GM19240 (cell line): Measurements from ENCODE around the gene CTSO.
"Not testable (repeated sequence)": the region's sequence is repeated elsewhere in the genome, so short reads cannot be mapped to it uniquely, and the experiment has no call there.

Source experiments
- DNase-seq: peaks from one replicate; pipeline ENCODE4 v3.0.0; 2011; ENCODE audit warnings: low spot score; ENCODE audit not compliant: insufficient read length

CTSO gene

DNA sequence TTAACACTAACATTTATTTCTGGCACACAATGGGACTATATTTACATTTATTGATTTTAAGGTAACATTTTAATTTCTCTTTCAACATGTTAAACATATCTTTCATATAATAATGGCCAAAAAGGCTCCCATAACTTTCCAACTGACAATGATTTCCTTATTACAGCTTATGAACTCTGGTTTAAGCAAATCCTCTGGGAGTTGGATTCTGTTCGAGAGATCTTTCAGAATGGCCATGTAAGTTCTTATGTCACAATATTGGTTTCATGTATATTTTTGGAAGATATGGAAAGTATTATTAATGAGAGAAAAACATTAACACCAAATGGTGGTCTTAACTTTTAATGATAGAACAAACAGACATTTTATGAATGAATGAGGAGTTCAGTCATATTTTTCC is 46.1 kb downstream of the CTSO start:
- DNase-seq, result no peak

DNA sequence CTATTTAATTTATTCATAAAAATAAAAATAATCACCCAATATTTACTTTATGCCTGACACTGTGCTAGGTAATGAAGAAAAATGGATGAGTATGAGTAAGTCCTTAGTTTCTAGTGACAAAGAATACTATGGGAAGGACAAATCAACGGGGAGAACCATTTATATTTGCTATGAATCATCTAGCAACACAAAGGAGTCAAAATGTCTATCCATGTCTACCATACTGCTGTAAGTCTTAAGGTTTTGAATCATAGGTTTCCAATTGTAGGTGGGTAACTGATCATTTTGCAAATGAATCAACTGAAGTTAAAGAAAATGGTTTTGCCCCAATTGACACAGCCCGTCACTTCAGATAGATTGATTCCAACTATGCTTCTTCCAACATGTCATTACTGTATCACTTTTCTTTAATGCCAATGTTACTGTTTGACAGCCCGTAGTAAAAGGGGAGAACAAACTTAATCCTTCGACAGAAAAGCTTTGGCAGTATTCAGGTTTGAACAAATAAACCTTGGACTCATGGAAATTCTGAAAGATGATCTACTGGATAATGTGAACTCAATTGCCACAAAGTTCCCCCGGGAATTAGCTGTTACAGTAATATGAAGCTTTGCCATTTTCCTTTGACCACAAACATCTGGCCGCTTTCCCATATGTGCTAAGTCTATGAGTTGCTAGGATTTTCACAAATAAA is 47.0 kb downstream of the CTSO start:
- no peak for DNase-seq

DNA sequence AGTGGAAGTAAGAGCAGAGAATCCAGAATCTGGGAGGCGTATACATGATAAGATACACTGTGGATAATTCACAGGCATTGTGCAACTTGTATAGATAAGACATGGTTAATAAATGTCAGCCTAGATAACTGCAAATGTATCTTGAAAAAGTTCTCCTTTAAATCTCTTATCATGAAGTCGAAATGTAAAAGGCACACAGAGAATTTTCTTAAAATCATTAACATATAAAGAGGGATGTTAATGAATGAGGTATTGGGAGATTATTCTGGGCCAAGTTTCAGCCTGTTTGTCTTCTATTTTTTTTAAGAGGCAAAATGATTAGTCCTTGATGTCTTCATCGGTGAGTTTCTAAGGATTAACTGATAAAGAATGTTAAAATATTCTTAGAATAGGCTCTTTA is 49.3 kb downstream of the CTSO start:
- no peak for DNase-seq

DNA sequence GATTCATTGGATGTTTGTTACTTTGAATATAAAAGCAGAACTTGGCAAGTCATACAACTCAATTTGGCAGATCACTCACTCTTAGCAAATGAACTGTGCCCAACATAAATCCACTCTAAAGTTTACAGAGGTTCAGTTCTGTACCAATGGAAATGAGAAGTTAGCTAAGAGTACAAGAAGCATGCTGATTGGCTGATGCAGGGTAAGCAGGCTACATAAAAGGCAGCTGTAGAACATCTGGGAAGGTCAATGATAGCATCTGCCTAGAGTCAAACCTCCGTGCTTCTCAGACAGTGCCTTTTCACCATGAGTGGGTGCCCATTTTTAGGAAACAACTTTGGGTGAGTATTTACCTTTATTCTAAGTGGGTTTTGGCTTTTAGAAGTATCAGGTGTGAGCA is 50.2 kb downstream of the CTSO start, which contains the start of gene TDO2:
Gene TDO2 (plus strand): TSS at position 244 of the 400 bp plus-strand sequence. CDS start 63 bp downstream, at position 307.
- DNase-seq, result no peak

DNA sequence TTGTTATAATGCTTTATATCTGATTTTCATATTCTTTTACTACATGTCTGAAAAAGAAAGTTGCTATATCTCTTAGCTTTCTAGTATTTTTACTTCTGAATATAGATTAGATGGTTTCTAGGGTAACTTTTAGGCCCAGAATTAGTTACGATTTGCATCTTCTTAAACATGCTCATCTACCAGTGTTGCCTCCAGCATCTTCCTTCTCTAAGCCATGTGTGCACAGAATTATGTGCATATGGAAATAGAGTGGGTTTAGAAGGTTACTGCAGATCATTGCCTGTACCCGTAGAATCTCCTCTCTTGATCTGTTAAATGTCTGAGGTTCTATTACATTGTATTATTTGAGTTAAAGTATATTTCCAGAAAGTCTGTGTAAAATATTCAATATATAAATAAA is 52.7 kb downstream of the CTSO start:
- no peak for DNase-seq

DNA sequence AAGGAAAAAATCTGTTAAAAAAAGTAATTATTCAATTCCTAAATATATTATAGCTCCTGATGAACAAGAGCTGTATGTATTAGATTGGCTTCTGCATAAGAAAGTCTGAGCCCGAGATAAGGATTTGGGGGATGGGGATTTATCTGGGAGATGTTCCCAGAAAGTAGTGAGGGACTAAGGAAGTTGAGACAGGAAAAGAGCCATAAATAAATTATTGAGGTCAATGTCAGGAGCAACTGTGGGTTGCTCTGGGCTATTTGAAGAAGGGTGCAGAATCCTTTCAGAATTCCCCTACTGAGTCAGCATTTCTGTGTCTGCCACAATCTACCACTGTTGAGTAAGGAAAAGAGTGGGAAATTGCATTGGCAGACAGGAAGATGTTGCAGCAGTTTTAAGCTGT is 53.3 kb downstream of the CTSO start:
- no peak for DNase-seq

DNA sequence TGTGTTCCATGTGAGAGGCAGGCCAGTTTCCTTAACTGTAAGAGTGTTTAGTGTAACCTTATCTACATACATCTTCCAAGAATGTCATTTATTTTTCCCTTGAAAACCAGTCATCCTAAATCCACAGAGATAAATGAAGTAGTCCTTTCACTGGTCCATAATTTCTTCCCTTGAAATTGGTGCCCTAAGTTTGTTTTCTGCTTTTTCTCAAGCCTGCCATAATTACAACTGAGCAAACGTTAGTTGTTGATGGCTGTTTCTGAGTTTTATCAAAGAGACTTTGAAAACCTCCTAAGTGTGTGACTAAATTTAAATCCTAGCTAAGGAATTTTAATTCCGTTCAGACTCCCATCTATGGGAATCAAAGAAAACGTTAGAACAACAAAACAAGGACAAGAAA is 53.8 kb downstream of the CTSO start:
- DNase-seq, result no peak

DNA sequence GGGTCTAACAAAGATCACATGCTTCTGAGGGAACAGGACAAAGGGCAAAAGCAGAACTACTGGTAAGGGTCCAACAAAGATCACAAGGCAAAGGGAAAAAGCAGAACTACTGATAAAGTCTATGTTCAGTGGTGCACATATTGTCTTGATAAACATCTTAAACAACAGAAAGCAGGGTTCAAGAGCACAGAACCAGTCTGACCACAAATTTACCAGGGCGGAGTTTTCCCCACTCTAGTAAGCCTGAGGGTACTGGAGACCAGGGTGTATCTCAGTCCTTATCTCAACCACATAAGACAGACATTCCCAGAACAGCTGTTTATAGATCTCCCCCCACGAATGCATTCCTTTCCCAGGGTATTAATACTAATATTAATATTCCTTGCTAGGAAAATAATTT is 55.3 kb downstream of the CTSO start:
- DNase-seq, result not testable (repeated sequence)

DNA sequence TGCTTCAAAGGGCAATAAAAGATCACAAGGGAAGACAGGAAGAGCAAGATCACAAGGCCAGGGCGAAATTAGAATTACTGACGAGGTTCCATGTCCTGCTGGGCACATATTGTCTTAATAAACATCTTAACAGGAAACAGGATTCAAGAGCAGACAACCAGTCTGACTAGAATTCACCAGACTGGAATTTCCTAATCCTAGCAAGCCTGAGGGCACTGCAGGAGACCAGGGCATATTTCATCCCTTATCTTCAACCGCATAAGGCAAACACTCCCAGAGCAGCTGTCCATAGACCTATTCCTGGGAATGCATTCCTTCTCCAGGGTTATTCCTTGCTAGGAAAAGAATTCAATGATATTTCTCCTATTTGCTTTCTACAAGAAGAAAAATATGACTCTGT is 62.6 kb downstream of the CTSO start:
- DNase-seq, result no peak

DNA sequence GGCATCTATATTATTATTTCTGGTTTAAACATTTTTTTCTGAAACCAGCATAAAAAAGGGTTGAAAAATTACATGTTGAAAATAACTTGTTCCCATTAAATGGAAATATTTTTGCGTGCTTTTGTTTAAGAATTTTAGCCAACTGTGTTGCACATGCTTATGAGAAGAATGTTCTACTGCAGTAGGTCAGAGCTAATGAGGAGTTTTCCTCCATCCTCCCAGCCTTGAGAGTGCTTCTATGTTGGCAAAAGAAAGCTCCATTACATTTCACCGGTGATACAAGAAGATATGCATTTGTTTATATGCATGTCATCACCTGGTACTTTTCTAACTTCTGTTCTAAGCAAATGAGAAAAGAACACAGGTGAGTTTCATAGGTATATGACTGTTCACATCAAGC is 63.7 kb downstream of the CTSO start:
- no peak for DNase-seq

DNA sequence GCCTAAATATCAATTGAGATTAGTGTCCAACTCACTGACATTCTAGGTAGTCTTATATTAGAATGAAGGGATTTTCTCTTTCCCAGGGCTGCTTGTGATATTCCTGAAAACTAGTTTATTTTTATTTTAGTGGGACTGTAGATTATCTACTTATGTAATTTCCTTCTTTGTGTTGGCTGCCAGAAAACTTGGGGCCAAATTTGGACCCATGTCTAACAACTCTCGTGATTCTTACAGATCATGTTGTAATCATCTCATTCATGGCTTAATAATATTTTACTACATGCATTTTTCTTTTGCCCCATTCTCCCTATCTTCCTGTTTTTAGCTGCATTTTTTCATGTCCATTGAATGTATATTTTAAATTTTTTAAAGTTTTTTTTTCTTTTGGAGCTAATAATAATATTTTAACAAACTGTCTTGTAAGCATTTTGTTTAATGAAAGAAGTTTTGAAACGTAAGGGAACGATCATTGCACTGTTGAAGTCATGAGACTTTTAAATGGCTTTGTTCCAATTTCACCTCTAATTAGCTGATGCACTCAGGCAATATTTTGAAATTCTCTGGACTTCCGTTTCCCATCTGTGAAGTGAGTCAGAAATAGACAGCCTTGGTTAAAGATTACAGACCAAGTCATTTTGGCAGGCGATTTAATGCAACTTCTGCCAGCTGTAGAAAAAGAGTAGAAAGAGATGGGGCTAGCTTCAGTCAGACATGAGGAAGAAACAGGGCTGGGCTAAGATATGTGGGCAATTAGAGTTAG is 64.5 kb downstream of the CTSO start:
- DNase-seq, result no peak

DNA sequence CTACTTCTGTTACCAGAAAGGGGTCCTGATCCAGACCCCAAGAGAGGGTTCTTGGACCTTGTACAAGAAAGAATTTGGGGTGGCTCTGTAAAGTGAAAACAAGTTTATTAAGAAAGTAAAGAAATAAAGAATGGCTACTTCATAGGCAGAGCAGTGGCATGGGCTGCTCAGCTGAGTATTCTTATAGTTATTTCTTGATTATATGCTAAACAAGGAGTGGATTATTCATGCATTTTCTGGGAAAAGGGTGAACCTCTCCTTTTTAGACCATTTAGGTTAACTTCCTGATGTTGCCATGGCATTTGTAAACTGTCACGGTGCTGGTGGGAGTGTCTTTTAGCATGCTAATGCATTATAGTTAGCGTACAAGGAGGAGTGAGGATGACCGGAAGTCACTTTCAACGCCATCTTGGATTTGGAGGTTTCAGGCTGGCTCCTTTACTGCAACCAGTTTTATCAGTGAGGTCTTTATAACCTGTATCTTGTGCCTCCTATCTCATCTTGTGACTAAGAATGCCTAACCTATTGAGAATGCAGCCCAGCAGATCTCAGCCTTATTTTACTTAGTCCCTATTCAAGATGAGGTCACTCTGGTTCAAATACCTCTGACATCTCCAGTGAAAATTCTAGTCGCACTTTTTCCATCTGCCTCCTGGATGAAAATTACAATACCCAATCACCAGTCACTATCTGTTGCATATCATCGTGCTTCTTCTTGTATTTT is 65.7 kb downstream of the CTSO start:
- DNase-seq, result no peak

DNA sequence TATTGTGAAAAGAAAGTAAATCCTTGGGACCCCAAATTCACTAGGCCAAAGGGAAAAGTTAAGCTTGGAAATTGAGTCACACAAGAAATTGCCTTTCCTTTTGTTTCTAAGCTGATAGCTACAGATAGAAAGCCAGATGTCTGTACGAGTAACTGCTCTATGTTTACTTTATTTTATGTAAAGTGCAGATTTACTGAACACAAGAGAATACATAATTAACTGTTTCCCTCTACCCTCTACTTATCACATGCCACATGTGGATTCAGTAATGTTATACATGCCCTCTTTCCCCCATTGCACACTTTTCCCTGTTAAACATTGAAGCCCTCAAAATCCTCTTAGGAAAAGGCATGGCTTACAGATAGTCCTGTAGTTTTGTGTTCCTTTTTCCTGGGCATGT is 66.6 kb downstream of the CTSO start:
- DNase-seq, result no peak

DNA sequence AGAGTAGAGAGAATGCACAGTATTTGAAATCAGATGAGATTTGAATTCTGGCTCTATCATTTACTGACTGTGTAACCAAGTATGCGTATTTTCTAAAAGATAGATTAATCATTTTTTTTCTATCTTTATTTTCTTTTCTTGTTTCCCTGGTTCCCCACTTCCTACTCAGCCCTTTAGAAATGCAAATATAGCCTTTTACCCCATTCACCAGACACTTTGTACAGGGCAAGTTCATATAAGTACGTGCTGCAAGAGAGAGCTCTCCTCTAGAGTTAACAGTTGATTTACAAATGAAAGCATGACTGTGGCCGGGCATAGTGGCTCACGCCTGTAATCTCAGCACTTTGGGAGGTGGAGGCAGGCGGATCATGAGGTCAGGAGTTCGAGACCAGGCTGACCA is 68.0 kb downstream of the CTSO start:
- DNase-seq, result no peak

DNA sequence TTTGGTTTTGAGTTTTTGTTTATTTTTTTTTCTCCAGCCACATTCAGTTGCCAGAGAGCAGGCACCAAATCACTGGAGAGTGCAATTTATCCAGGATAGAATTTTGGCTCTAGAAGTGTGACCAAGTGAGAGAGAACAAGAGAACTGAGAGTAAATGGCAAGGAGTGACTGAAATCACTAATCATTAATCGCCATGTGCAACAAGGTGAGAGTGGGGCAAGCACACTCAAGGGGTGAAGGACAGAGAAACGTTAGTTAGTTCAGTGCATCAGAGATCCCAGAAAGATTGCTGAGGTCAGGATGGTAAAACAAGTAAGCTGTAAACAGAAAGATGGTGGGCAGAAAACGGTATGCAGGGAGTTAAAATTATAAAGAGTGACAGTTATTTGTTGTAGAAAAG is 69.8 kb downstream of the CTSO start:
- no peak for DNase-seq

DNA sequence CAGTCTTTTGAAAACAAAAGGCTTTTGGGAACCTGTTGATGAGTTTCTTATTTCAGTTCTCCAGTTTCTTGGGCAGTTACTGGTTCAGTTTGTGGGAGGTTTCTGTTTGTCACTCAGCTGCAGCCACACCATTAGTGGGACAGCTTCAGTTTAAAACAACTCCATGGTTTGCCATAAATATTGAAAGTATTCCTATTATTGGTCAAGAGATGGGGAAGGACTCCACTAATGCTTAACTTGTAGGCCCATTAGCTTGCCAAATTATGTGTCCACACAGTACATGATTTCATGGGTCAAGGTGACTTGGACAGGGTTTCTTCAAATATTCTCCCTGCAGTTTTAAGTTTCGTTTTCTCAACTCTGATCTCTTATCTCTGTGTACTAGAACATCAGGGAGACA is 72.1 kb downstream of the CTSO start:
- no peak for DNase-seq

DNA sequence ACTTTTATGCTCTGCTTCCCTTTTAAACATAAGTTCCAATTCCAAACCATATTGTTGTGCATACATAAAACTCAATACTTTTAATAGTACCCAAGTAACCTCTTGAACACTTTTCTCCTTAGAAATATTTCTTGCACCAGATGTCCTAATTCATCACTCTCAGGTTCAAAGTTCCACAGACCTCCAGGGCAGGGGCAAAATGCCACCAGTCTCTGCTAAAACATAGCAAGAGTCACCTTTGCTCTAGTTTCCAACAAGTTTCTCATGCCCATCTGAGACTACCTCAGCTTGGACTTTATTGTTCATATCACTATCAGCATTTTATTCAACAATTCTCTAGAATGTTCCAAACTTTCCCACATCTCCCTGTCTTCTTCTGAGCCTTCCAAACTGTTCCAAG is 73.9 kb downstream of the CTSO start:
- DNase-seq, result no peak

DNA sequence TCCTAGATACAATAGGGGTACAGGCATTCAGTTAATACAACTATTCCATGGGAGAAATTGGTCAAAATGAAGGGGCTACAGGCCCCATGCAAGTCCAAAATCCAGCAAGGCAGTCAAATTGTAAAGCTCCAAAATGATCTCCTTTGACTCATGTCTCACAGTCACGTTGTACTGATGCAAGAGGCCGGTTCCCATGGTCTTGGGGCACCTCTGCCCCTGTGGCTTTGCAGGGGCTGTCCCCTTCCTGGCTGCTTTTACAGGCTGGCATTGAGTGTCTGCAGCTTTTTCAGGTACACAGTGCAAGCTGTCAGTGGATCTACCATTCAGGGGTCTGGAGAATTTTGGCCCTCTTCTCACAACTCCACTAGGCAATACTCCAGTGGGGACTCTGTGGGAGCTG is 75.1 kb downstream of the CTSO start:
- DNase-seq, result no peak

DNA sequence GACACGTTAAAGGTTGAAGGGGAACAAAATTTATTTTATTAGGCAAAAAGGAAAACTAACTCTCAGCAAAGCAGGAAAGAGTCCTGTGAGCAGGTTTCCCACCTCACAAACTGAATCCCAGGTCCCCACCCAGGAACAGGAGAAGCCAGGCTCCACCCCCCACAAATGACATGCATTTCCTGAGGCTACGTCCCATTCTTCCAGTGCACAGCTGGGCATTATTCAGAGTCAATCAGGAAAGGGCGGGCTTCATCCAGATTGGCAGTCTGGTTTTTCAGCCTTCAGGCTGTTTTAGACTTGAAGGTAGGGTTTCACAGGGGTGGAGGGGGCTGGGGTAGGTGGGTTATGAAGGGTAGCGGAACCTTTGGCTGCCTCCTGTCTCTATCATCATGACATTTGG is 75.7 kb downstream of the CTSO start:
- DNase-seq, result no peak

DNA sequence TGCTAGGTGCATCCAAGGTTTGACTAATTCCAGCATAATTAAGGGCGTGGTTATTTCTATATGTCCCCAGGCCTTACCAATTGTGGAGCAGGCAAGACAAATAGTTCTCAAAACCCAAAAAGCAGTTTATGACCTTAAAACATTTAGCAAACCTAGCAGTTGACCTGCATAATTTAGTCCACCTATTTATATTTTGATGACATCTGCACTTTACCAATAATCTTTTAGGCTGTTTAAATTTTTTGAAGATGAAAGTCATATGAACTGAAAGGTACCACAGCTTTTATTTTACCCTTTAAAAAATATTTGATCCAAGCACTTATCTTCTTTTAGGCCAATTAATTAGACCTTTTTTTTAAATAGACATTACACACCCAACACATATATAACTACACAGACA is 77.8 kb downstream of the CTSO start:
- no peak for DNase-seq
